Measurements from ENCODE around the gene CPLX1. TPM values are rescaled to one million over a fixed set of nuclear protein-coding genes. Genes with fewer than 3 reads are reported as not detected.

Gene CPLX1
- polyA plus RNA-seq, 4 donors = 0.86 to 3.2 (median 1.7) TPM

GRCh38 chr4:856225-856901 lies 30.4 kb upstream of the CPLX1 start:
- DNase-seq (ENCODE audit: low read depth in 4 of 4, low spot score in 3 of 4) = no peak

- DNase-seq (ENCODE audit: low read depth in 4 of 4, low spot score in 3 of 4) = no peak
Observed at GRCh38 chr4:855880-856224, 29.9 kb upstream of the CPLX1 start.

- DNase-seq (ENCODE audit: low read depth in 4 of 4, low spot score in 3 of 4) = no peak
Observed at GRCh38 chr4:854356-854755, 28.4 kb upstream of the CPLX1 start.

GRCh38 chr4:853416-853781 lies 27.5 kb upstream of the CPLX1 start:
- DNase-seq (ENCODE audit: low read depth in 4 of 4, low spot score in 3 of 4) = no peak

- DNase-seq (ENCODE audit: low read depth in 4 of 4, low spot score in 3 of 4) = no peak
Observed at GRCh38 chr4:851701-852430, 25.9 kb upstream of the CPLX1 start.

- DNase-seq (ENCODE audit: low read depth in 4 of 4, low spot score in 3 of 4) = no peak
Observed at GRCh38 chr4:850323-850945, 24.5 kb upstream of the CPLX1 start.

GRCh38 chr4:849478-850175 lies 23.7 kb upstream of the CPLX1 start:
- DNase-seq (ENCODE audit: low read depth in 4 of 4, low spot score in 3 of 4) = no peak

- DNase-seq (ENCODE audit: low read depth in 4 of 4, low spot score in 3 of 4) = no peak
Observed at GRCh38 chr4:848803-849477, 23.0 kb upstream of the CPLX1 start.

- no peak for DNase-seq (ENCODE audit: low read depth in 4 of 4, low spot score in 3 of 4)
Observed at GRCh38 chr4:848307-848691, 22.4 kb upstream of the CPLX1 start.

- DNase-seq (ENCODE audit: low read depth in 4 of 4, low spot score in 3 of 4) = no peak
Observed at GRCh38 chr4:845836-846251, 19.9 kb upstream of the CPLX1 start.

GRCh38 chr4:845233-845835 lies 19.4 kb upstream of the CPLX1 start:
- DNase-seq (ENCODE audit: low read depth in 4 of 4, low spot score in 3 of 4) = no peak

- DNase-seq (ENCODE audit: low read depth in 4 of 4, low spot score in 3 of 4) = no peak
Observed at GRCh38 chr4:844752-845232, 18.9 kb upstream of the CPLX1 start.

GRCh38 chr4:839675-840443 lies 13.9 kb upstream of the CPLX1 start:
- DNase-seq (ENCODE audit: low read depth in 4 of 4, low spot score in 3 of 4) = no peak

- DNase-seq (ENCODE audit: low read depth in 4 of 4, low spot score in 3 of 4) = no peak
Observed at GRCh38 chr4:837772-838171, 11.8 kb upstream of the CPLX1 start.

GRCh38 chr4:836750-837301 lies 10.9 kb upstream of the CPLX1 start:
- DNase-seq (ENCODE audit: low read depth in 4 of 4, low spot score in 3 of 4) = no peak

- no peak for DNase-seq (ENCODE audit: low read depth in 4 of 4, low spot score in 3 of 4)
Observed at GRCh38 chr4:836003-836511, 10.1 kb upstream of the CPLX1 start.

GRCh38 chr4:835148-836002 lies 9.4 kb upstream of the CPLX1 start:
- no peak for DNase-seq (ENCODE audit: low read depth in 4 of 4, low spot score in 3 of 4)
